A549 (cell line): ENCODE measurements around the gene GGT1. TPM values are rescaled to one million over a fixed set of nuclear protein-coding genes. Genes with fewer than 3 reads are reported as not detected.
A peak's percentile ranks its signal among the peaks of the same experiment; 100 is the strongest.
"Not testable (repeated sequence)": the region's sequence is repeated elsewhere in the genome, so short reads cannot be mapped to it uniquely, and the experiment has no call there.

Source experiments
- ATAC-seq, 2 experiments: fragments of 200-7000 bp in 1 of 2; fragments of >200 bp in 1 of 2; cut with Nextera tagmentation in 1 of 2; cut with Tn5 transposase in 1 of 2; 3 replicates each; pipeline versions ENCODE4 v1.8.0 to v1.9.1; 2018 to 2020; ENCODE audit warnings: mild to moderate bottlenecking in 1 of 2, moderate library complexity in 1 of 2
- CTCF ChIA-PET: fragments of 300-600 bp; sonication (Branson Sonifier 250); formaldehyde crosslinking; extraction: SDS; loops from one replicate; lab custom pipeline; 2021; ENCODE audit warnings: antibody characterized with exemption, inconsistent platforms; lab: Yijun Ruan, JAX
- POLR2A ChIA-PET: fragments of 350-600 bp; formaldehyde crosslinking; extraction: SDS; loops from one replicate; lab custom pipeline; 2021; ENCODE audit warnings: antibody characterized with exemption, inconsistent platforms; lab: Yijun Ruan, JAX
- DNase-seq, 2 experiments: peaks; one replicate each; pipeline versions ENCODE4 v3.0.0 to v3.0.0-alpha.2; 2011 to 2016; ENCODE audit warnings: low read depth in 1 of 2, low spot score in 1 of 2
- FAIRE-seq: peaks from 2 replicates; lab custom pipeline; 2011; peaks lifted over from hg19 to GRCh38; lab: Jason Lieb, UNC
- H3K27ac ChIP-seq, 2 experiments: fragments of >200 bp; sonication (Bioruptor Twin); formaldehyde crosslinking; 3 replicates each; pipeline ENCODE4 v1.5.1; 2016 to 2017
- H3K4me1 ChIP-seq: fragments of >200 bp; sonication (Bioruptor Twin); formaldehyde crosslinking; 3 replicates; pipeline ENCODE4 v1.6.1; 2016
- H3K4me2 ChIP-seq: fragments of >200 bp; sonication (Bioruptor Twin); formaldehyde crosslinking; 3 replicates; pipeline ENCODE4 v1.6.1; 2016
- H3K4me3 ChIP-seq: fragments of >200 bp; sonication (Bioruptor Twin); formaldehyde crosslinking; 3 replicates; pipeline ENCODE4 v1.5.1; 2016
- H3K9me3 ChIP-seq: fragments of >200 bp; sonication (Bioruptor Twin); formaldehyde crosslinking; 3 replicates; pipeline ENCODE4 v1.6.1; 2016
- RAD21 ChIP-seq, 2 experiments: fragments of >200 bp in 1 of 2; sonication (Bioruptor Twin) in 1 of 2; formaldehyde crosslinking in 1 of 2; IDR thresholded peaks in 1 of 2; conservative IDR thresholded peaks in 1 of 2; 2 replicates in 1 of 2; 3 replicates in 1 of 2; pipeline ENCODE4 v1.6.1; 2012 to 2018; ENCODE audit warnings: inconsistent platforms in 1 of 2
- ZFP36 ChIP-seq: fragments of 450-650 bp; IDR thresholded peaks from 2 replicates; pipeline ENCODE4 v1.6.1; 2014; ENCODE audit warnings: borderline replicate concordance; ENCODE audit not compliant: partially characterized antibody
- WGBS: methylation state at CpG from one replicate; pipeline ENCODE4 v1.1.6; 2017; ENCODE audit errors: missing lambda C conversion rate; 5-methylcytosine and 5-hydroxymethylcytosine counted together
- polyA plus RNA-seq, 4 experiments: library from polyadenylated mRNA; depleted of rRNA in 3 of 4; stranded (reverse); fragments of >200 nt; fragmentation: RNase III in 1 of 4; extraction: RNeasy Plus Mini Kit Qiagen cat#74134 plus additional on column Dnase treatment in 1 of 4; gene quantifications; 2 replicates in 3 of 4; 3 replicates in 1 of 4; pipeline ENCODE4 v1.2.3, GENCODE V29; 2011 to 2017
- TF ChIP-seq, protein P1 (sequence below): fragments of >200 bp; sonication (Bioruptor Twin); formaldehyde crosslinking; IDR thresholded peaks from 3 replicates; pipeline ENCODE4 v1.5.1; 2016

Gene GGT1
- polyA plus RNA-seq, 2 of the 4 experiments (the other 2 are of a cell fraction): 50.1 to 118 TPM

DNA sequence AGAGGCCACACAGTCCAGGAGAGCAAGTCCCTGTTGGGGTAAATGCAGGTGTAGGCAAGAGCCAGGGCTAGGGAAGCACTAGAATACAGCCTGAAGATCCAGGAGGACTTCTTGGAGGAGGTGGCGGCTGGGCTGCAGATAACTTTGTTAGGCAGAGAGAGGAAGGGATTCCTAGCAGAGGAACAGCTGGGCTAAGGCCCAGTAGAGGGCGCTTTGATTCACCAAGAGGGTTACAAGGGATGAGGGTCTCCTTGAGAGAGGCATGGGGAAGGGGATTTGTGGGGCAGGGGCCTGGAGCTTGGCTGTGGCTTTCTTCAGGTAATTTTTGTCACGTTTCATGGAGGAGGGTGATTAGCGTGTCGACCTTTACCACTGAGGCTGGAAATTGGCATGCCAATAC is 18.3 kb downstream of the GGT1 start:
- ATAC-seq, H3K4me1 ChIP-seq, CTCF ChIA-PET, FAIRE-seq, POLR2A ChIA-PET, H3K4me3 ChIP-seq, H3K9me3 ChIP-seq, DNase-seq, H3K27ac ChIP-seq, H3K4me2 ChIP-seq: not testable (repeated sequence)
- TF ChIP-seq ZFP36: peak; percentile 56
- WGBS: 68% methylated on average over 4 of the region's 5 CpGs

- H3K4me2 ChIP-seq, CTCF ChIA-PET, H3K27ac ChIP-seq, H3K4me3 ChIP-seq, DNase-seq, POLR2A ChIA-PET, FAIRE-seq, ATAC-seq, H3K4me1 ChIP-seq, H3K9me3 ChIP-seq: not testable (repeated sequence)
- WGBS: 81% methylated on average over 2 of the region's 2 CpGs
These were observed 19.6 kb downstream of the GGT1 start for GRCh38 chr22:24622596-24622995.

DNA sequence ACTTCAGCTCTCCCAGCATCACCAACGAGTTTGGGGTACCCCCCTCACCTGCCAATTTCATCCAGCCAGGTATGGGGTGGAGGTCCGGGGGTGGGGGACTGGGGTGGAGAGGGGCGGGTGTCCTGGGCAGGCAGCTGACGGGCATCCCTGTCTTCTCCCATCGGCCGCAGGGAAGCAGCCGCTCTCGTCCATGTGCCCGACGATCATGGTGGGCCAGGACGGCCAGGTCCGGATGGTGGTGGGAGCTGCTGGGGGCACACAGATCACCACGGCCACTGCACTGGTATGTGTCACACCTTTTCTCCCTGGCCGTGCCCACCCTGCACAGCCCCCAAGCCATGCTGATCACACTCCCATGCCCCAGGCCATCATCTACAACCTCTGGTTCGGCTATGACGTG is 24.9 kb downstream of the GGT1 start:
- FAIRE-seq, H3K4me3 ChIP-seq, H3K4me2 ChIP-seq, POLR2A ChIA-PET, H3K4me1 ChIP-seq, H3K9me3 ChIP-seq, DNase-seq, CTCF ChIA-PET, H3K27ac ChIP-seq, ATAC-seq: not testable (repeated sequence)
- WGBS: no CpG with 5 or more reads among the region's 16 CpGs

- 0 out of 5 replicates have a peak, but pooled peaks of 1 of the 2 experiments have one; percentile 4 for TF ChIP-seq RAD21 (conservative IDR thresholded peaks at IDR 0.05 in 1 of 2, IDR thresholded peaks at IDR 0.05 in 1 of 2)
- TF ChIP-seq, protein P1, sequence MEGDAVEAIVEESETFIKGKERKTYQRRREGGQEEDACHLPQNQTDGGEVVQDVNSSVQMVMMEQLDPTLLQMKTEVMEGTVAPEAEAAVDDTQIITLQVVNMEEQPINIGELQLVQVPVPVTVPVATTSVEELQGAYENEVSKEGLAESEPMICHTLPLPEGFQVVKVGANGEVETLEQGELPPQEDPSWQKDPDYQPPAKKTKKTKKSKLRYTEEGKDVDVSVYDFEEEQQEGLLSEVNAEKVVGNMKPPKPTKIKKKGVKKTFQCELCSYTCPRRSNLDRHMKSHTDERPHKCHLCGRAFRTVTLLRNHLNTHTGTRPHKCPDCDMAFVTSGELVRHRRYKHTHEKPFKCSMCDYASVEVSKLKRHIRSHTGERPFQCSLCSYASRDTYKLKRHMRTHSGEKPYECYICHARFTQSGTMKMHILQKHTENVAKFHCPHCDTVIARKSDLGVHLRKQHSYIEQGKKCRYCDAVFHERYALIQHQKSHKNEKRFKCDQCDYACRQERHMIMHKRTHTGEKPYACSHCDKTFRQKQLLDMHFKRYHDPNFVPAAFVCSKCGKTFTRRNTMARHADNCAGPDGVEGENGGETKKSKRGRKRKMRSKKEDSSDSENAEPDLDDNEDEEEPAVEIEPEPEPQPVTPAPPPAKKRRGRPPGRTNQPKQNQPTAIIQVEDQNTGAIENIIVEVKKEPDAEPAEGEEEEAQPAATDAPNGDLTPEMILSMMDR: peak; percentile 6; the same call in 1 of the 3 replicates
- POLR2A ChIA-PET, H3K9me3 ChIP-seq, ATAC-seq, H3K4me2 ChIP-seq, H3K4me1 ChIP-seq, H3K27ac ChIP-seq, FAIRE-seq, H3K4me3 ChIP-seq: not testable (repeated sequence)
- 17% methylated on average over 1 of the region's 11 CpGs for WGBS
- DNase-seq: peak in 1 of 2 experiments; percentile 16
- CTCF ChIA-PET: interaction anchor here (0.9 kb wide), 1 partner anchor 129 kb away, joined by 4 read pairs; no protein-coding TSS in a partner anchor
These were observed 26.1 kb downstream of the GGT1 start for GRCh38 chr22:24629069-24629468.

DNA sequence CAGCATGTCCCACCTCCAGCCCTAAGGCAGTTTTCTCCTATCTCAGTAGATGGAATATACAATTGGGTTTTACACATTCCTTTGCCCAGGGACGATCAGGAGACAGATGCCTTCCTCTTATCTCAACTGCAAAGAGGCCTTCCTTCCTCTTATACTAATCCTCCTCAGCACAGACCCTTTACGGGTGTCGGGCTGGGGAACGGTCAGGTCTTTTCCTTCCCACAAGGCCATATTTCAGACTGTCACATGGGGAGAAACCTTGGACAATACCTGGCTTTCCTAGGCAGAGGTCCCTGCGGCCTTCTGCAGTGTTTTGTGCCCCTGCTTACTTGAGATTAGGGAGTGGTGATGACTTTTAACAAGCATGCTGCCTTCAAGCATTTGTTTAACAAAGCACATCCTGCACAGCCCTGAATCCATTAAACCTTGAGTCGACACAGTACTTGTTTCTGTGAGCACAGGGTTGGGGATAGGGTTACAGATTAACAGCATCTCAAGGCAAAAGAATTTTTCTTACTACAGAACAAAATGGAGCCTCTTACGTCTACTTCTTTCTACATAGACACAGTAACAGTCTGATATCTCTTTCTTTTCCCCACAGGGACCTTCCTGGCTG is 27.9 kb downstream of the GGT1 start:
- H3K9me3 ChIP-seq, ATAC-seq, CTCF ChIA-PET, H3K4me3 ChIP-seq, H3K4me2 ChIP-seq, H3K27ac ChIP-seq, FAIRE-seq, POLR2A ChIA-PET, DNase-seq, H3K4me1 ChIP-seq: not testable (repeated sequence)
- WGBS: 39% methylated on average over 7 of the region's 7 CpGs

GRCh38 chr22:24631430-24632122 is 28.6 kb downstream of the GGT1 start:
- DNase-seq, POLR2A ChIA-PET, FAIRE-seq, H3K4me1 ChIP-seq, H3K27ac ChIP-seq, H3K9me3 ChIP-seq, H3K4me2 ChIP-seq, H3K4me3 ChIP-seq, ATAC-seq: not testable (repeated sequence)
- WGBS: 75% methylated on average over 2 of the region's 16 CpGs
- CTCF ChIA-PET: interaction anchor here (1.2 kb wide), 1 partner anchor 132 kb away, joined by 3 read pairs; no protein-coding TSS in a partner anchor

DNA sequence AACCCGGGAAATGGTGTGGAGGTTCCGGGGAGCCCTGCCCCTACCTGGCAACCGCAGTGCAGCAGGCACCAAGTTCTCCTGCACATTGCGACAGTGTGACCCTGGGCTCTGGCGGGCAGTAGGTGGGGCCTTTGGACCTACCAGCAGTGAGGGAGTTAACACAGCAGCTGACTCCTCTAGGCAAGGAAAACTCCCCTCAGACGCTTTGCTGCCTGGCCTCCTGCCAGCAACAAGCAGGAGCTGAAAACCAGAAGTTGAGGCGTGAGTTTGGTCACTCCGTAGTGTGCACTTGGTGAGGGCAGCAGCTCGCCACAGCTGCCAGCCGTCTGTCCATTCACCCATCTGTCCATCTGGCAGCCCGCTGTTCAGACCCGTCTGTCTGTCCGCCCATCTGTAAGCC is 29.6 kb downstream of the GGT1 start:
- H3K4me3 ChIP-seq, H3K4me1 ChIP-seq, ATAC-seq, H3K9me3 ChIP-seq, H3K27ac ChIP-seq, DNase-seq, POLR2A ChIA-PET, FAIRE-seq, H3K4me2 ChIP-seq: not testable (repeated sequence)
- CTCF ChIA-PET: interaction anchor here (1.2 kb wide), 1 partner anchor 131 kb away, joined by 3 read pairs; no protein-coding TSS in a partner anchor
- WGBS: 91% methylated on average over 4 of the region's 13 CpGs

- H3K9me3 ChIP-seq, H3K4me3 ChIP-seq, POLR2A ChIA-PET, CTCF ChIA-PET, H3K27ac ChIP-seq, FAIRE-seq, H3K4me2 ChIP-seq, H3K4me1 ChIP-seq, DNase-seq, ATAC-seq: not testable (repeated sequence)
- 81% methylated on average over 10 of the region's 16 CpGs for WGBS
These were observed 30.4 kb downstream of the GGT1 start for GRCh38 chr22:24633231-24634023.

DNA sequence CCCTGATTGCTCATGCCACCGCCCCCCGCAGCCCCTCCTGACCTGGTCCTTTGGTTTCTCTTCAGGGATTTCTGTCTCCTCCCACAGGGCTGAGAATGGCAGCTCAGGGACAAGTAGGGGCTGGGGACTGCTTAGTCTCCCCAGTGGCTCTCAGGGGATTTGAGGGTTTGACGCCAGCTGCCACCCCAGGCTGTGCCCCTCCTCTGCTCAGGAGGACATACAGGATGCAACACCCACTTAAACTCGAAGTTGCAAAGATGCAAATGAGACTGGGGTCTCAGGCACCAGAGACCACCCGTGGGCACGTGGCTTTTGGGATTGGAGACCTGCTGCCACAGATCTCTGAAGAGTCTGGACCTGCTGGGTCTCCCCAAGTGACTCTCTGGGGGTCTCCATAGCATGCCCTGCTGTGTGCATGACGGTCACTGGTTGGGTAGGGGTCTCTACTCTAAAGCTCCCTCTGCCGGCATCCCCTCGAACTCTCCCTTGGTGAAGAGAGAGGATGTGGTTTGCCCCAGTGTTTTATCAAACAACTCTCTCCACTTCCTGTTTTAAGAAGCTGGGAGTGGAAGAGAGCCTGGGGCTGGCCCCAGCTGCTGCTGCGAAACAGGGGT is 31.9 kb downstream of the GGT1 start:
- H3K4me2 ChIP-seq, POLR2A ChIA-PET, H3K4me3 ChIP-seq, H3K9me3 ChIP-seq, CTCF ChIA-PET, H3K4me1 ChIP-seq, DNase-seq, H3K27ac ChIP-seq, FAIRE-seq, ATAC-seq: not testable (repeated sequence)
- WGBS: 41% methylated on average over 8 of the region's 10 CpGs
